Lower lobe of right lung (tissue), 2 donors: ENCODE results near the gene EPHA4. TPM values are rescaled to one million over a fixed set of nuclear protein-coding genes. Genes with fewer than 3 reads are reported as not detected.

Experiments used
- ATAC-seq, 2 donors: fragments of 200-7000 bp; cut with Tn5 transposase; one replicate each; pipeline ENCODE4 v1.9.1; 2020 to 2022; ENCODE audit warnings: mild to moderate bottlenecking in 2 of 2, moderate library complexity in 2 of 2
- DNase-seq: peaks from one replicate; pipeline ENCODE4 v3.0.0-alpha.2; 2020
- H3K27ac ChIP-seq: fragments of 200-600 bp; one replicate; pipeline ENCODE4 v1.8.0; 2022
- H3K27me3 ChIP-seq: fragments of 200-600 bp; one replicate; pipeline ENCODE4 v1.8.0; 2022; ENCODE audit warnings: low read depth
- H3K36me3 ChIP-seq: fragments of 200-600 bp; one replicate; pipeline ENCODE4 v1.8.0; 2022; ENCODE audit warnings: mild to moderate bottlenecking
- H3K4me1 ChIP-seq: fragments of 200-600 bp; one replicate; pipeline ENCODE4 v1.8.0; 2022
- H3K4me3 ChIP-seq: fragments of 200-600 bp; one replicate; pipeline ENCODE4 v1.8.0; 2022; ENCODE audit warnings: mild to moderate bottlenecking
- H3K9me3 ChIP-seq: fragments of 200-600 bp; one replicate; pipeline ENCODE4 v1.8.0; 2022
- intact Hi-C: fragments of 100-400 bp; cut with DNase I; formaldehyde crosslinking; loops from one replicate; pipeline ENCODE4 v1.11.0; 2022
- total RNA-seq: library from RNA; stranded (reverse); fragmentation: NEBNext Ultra II Directional; extraction: Animal tissue kit (Norgen Biotek cat#: 25700); gene quantifications from one replicate; pipeline ENCODE4 v1.2.1, GENCODE V29; 2021
- TF ChIP-seq, protein P1 (sequence below): fragments of 200-600 bp; IDR thresholded peaks from one replicate; pipeline ENCODE4 v1.8.0; 2022; ENCODE audit warnings: antibody characterized with exemption, mild to moderate bottlenecking
- donor health status: DM: no; HTN: yes; CAD: no; lungs with severe emphysema.

EPHA4 gene
- total RNA-seq, 1 donor from 2014 or later = 13.8 TPM

DNA sequence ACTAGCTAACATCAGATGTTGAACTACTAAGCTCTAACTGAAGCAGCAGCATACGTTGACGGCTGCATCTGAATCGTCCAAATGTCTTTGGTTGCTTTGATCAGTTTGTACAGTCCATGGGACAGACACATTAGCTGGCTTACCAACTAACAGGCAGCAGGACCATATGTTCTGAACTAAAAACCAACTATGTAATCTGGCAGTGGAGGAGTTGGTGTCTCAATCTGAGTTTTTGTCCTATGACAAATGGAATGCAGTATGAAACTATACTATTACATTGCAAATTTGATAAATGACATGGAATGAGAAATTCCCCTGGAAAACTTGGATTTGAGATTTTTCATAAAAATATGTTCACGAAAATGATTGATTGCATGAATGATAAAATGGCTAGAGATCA lies 79.5 kb downstream of the EPHA4 start:
- TF ChIP-seq, protein P1, sequence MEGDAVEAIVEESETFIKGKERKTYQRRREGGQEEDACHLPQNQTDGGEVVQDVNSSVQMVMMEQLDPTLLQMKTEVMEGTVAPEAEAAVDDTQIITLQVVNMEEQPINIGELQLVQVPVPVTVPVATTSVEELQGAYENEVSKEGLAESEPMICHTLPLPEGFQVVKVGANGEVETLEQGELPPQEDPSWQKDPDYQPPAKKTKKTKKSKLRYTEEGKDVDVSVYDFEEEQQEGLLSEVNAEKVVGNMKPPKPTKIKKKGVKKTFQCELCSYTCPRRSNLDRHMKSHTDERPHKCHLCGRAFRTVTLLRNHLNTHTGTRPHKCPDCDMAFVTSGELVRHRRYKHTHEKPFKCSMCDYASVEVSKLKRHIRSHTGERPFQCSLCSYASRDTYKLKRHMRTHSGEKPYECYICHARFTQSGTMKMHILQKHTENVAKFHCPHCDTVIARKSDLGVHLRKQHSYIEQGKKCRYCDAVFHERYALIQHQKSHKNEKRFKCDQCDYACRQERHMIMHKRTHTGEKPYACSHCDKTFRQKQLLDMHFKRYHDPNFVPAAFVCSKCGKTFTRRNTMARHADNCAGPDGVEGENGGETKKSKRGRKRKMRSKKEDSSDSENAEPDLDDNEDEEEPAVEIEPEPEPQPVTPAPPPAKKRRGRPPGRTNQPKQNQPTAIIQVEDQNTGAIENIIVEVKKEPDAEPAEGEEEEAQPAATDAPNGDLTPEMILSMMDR = no peak
- no peaks in the 10 kb centered on the region for H3K9me3 ChIP-seq
- intact Hi-C loops = no loop called here

DNA sequence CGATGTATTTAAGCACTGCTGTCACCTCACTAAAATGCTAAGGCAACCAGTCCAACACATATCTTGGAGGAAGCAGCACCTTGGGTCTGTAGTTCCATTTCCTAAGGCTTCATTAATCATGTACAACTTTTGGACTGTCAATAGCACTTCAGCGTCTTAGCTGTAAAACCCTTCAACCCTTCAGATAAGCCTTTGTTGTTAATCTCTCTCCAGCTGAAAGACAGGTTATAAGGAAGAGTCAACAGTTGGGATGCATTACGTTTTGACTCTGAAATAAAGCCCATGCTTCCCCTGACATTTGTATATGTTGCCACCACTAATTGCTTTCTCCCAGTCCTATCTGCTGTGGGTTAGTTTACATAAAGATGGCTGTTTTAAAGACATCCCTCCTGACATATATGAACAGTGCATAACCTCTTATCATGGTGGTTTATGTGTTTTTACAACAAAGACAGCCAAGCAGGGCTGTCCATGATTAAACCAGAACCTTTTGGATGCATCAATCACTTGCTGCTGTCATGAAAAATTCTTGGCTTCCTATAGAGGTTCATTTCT lies 81.5 kb downstream of the EPHA4 start:
- no peak for DNase-seq
- H3K4me3 ChIP-seq = no peak overlapping the region
- H3K4me1 ChIP-seq = no peaks in the 10 kb centered on the region
- TF ChIP-seq, protein P1 = no peak
- no peak for ATAC-seq
- no peaks in the 10 kb centered on the region for H3K27me3 ChIP-seq
- intact Hi-C loops = no loop called here
- H3K27ac ChIP-seq = no peak overlapping the region
- no peaks in the 10 kb centered on the region for H3K36me3 ChIP-seq
- H3K9me3 ChIP-seq = no peaks in the 10 kb centered on the region

More for the DNA sequence above, 79.5 kb downstream of the EPHA4 start:
- no peaks in the 10 kb centered on the region for H3K4me1 ChIP-seq
- H3K27ac ChIP-seq = no peak overlapping the region
- DNase-seq (no peak), ATAC-seq (no peak)
- H3K27me3 ChIP-seq = no peaks in the 10 kb centered on the region
- no peak overlapping the region for H3K4me3 ChIP-seq
- no peaks in the 10 kb centered on the region for H3K36me3 ChIP-seq

GRCh38 chr2:221488136-221488807 lies 83.8 kb downstream of the EPHA4 start:
- no peak overlapping the region for H3K27ac ChIP-seq
- DNase-seq = no peak
- no peaks in the 10 kb centered on the region for H3K36me3 ChIP-seq
- no peak for ATAC-seq
- TF ChIP-seq, protein P1 = no peak
- no peaks in the 10 kb centered on the region for H3K4me1 ChIP-seq
- no peak overlapping the region for H3K4me3 ChIP-seq
- intact Hi-C loops = no loop called here
- H3K27me3 ChIP-seq = no peaks in the 10 kb centered on the region
- no peaks in the 10 kb centered on the region for H3K9me3 ChIP-seq

DNA sequence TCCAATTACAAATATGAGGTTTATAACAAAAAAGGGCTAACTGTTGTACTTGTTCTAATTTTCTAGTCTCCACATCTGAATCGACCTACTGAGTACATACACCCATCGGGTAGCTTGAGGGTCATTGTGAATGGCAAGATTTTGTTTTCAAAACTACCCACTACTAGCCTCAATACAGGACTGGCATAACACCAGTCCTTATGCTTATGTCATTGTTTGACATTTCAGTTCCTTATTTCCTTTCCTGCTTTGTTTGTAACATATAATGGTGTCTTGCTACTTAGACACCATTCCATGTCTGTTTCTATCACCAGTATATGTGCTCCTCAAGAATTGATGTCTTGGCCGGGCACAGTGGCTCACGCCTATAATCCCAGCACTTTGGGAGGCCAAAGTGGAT lies 86.0 kb downstream of the EPHA4 start:
- intact Hi-C loops = no loop called here
- DNase-seq = no peak
- TF ChIP-seq, protein P1 = no peak
- H3K9me3 ChIP-seq = no peaks in the 10 kb centered on the region
- H3K4me1 ChIP-seq = no peaks in the 10 kb centered on the region
- no peaks in the 10 kb centered on the region for H3K36me3 ChIP-seq
- no peak overlapping the region for H3K4me3 ChIP-seq
- no peak for ATAC-seq
- H3K27ac ChIP-seq = no peak overlapping the region
- no peaks in the 10 kb centered on the region for H3K27me3 ChIP-seq

GRCh38 chr2:221485503-221485870 lies 86.6 kb downstream of the EPHA4 start:
- H3K27me3 ChIP-seq = no peaks in the 10 kb centered on the region
- intact Hi-C loops = no loop called here
- no peaks in the 10 kb centered on the region for H3K9me3 ChIP-seq
- TF ChIP-seq, protein P1 = no peak
- H3K36me3 ChIP-seq = no peaks in the 10 kb centered on the region
- ATAC-seq (no peak), DNase-seq (no peak)
- no peak overlapping the region for H3K27ac ChIP-seq
- no peaks in the 10 kb centered on the region for H3K4me1 ChIP-seq
- H3K4me3 ChIP-seq = no peak overlapping the region
